Measurements from ENCODE around the gene SPP1.
"Not testable (repeated sequence)": the region's sequence is repeated elsewhere in the genome, so short reads cannot be mapped to it uniquely, and the experiment has no call there.

Gene SPP1

GRCh38 chr4:87939978-87940690, 35.4 kb upstream of the SPP1 start:
- H3K36me3 ChIP-seq (ENCODE audit: control insufficient read depth, insufficient read depth, low read length, severe bottlenecking), result no peaks in the 10 kb centered on the region
- no peak for DNase-seq (ENCODE audit: low read depth)
- no peaks in the 10 kb centered on the region for H3K9me3 ChIP-seq (ENCODE audit: control insufficient read depth, low read length)
- peaks cover 11% of the 10 kb centered on the region for H3K27me3 ChIP-seq (replicated peaks; ENCODE audit: control insufficient read depth, insufficient read depth, low read length)
- no peak overlapping the region for H3K9ac ChIP-seq (ENCODE audit: low read length)
- no peak overlapping the region for H3K4me3 ChIP-seq (ENCODE audit: low read length)
- no peaks in the 10 kb centered on the region for H3K4me1 ChIP-seq (ENCODE audit: control insufficient read depth, insufficient read depth, low read length)

DNA sequence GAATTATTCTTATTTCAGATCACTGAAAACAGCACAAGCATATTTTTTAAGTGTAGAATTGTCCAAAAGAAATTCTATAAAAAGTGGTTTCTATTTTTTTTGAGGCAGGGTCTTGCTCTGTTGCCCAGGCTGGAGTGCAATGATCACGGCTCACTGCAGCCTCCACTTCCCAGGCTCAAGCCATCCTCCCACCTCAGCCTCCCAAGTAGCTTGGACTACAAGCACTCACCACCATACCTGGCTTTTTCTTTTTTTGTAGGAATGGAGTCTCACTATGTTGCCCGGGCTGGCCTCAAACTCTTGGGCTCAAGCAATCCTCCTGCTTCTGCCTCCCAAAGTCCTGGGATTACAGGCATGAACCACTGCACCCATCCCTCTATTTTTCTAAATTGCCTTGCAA, 34.7 kb upstream of the SPP1 start:
- not testable (repeated sequence) for H3K9ac ChIP-seq (ENCODE audit: low read length); H3K4me1 ChIP-seq (ENCODE audit: control insufficient read depth, insufficient read depth, low read length); H3K4me3 ChIP-seq (ENCODE audit: low read length); H3K36me3 ChIP-seq (ENCODE audit: control insufficient read depth, insufficient read depth, low read length, severe bottlenecking); DNase-seq (ENCODE audit: low read depth); H3K9me3 ChIP-seq (ENCODE audit: control insufficient read depth, low read length)
- peaks cover 11% of the 10 kb centered on the region for H3K27me3 ChIP-seq (replicated peaks; ENCODE audit: control insufficient read depth, insufficient read depth, low read length)

DNA sequence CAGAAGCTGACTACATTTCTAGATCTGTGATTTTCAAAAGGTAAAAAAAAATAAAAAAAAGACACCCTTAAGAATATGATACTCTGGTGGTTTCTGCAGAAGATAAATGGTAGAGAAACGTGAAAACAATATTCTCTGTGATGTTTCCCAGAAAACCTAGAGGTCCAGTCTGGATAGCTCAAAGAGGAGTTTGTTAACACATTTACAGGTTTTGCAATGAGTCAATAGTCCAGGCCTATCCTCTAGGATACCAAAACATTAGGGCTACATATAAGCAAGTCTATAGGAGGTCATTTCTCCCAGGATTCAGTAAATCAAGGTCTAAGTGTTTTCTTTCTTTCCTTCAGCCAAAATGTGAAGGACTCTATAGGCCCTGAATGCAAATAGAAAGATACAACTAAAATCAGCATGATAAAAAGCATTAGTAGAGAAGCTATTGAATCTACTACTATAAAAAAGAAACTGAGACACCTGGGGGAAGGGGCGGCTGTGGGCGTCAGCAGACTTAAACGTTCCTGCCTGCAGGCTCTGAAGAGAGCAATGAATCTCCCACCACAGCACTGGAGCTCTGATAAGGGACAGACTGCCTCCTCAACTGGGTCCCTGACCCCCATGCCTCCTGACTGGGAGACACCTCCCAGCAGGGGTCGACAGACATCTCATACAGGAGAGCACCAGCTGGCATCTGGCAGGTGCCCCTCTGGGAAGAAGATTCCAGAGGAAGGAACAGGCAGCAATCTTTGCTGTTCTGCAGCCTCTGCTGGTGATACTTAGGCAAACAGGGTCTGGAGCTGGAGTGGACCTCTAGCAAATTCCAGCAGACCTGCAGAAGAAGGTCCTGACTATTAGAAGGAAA, 33.7 kb upstream of the SPP1 start:
- H3K27me3 ChIP-seq (replicated peaks; ENCODE audit: control insufficient read depth, insufficient read depth, low read length), result peaks cover 11% of the 10 kb centered on the region
- no peak overlapping the region for H3K9ac ChIP-seq (ENCODE audit: low read length)
- DNase-seq (ENCODE audit: low read depth), result no peak
- no peak overlapping the region for H3K4me3 ChIP-seq (ENCODE audit: low read length)
- no peaks in the 10 kb centered on the region for H3K4me1 ChIP-seq (ENCODE audit: control insufficient read depth, insufficient read depth, low read length)
- H3K9me3 ChIP-seq (ENCODE audit: control insufficient read depth, low read length), result no peaks in the 10 kb centered on the region
- H3K36me3 ChIP-seq (ENCODE audit: control insufficient read depth, insufficient read depth, low read length, severe bottlenecking), result no peaks in the 10 kb centered on the region

GRCh38 chr4:87943660-87944149, 31.8 kb upstream of the SPP1 start:
- Histone ChIP-seq H3K4me1 (ENCODE audit: control insufficient read depth, insufficient read depth, low read length) (no peaks in the 10 kb centered on the region), H3K9me3 (ENCODE audit: control insufficient read depth, low read length) (no peaks in the 10 kb centered on the region), H3K9ac (ENCODE audit: low read length) (no peak overlapping the region), H3K4me3 (ENCODE audit: low read length) (no peak overlapping the region), H3K27me3 (replicated peaks; ENCODE audit: control insufficient read depth, insufficient read depth, low read length) (no peaks in the 10 kb centered on the region), H3K36me3 (ENCODE audit: control insufficient read depth, insufficient read depth, low read length, severe bottlenecking) (no peaks in the 10 kb centered on the region)
- no peak for DNase-seq (ENCODE audit: low read depth)

- H3K27me3 ChIP-seq (replicated peaks; ENCODE audit: control insufficient read depth, insufficient read depth, low read length), result no peaks in the 10 kb centered on the region
- H3K4me3 ChIP-seq (ENCODE audit: low read length), result no peak overlapping the region
- no peaks in the 10 kb centered on the region for H3K9me3 ChIP-seq (ENCODE audit: control insufficient read depth, low read length)
- DNase-seq (ENCODE audit: low read depth), result no peak
- H3K9ac ChIP-seq (ENCODE audit: low read length), result no peak overlapping the region
- H3K4me1 ChIP-seq (ENCODE audit: control insufficient read depth, insufficient read depth, low read length), result no peaks in the 10 kb centered on the region
- H3K36me3 ChIP-seq (ENCODE audit: control insufficient read depth, insufficient read depth, low read length, severe bottlenecking), result no peaks in the 10 kb centered on the region
Observed at GRCh38 chr4:87944967-87945366, 30.5 kb upstream of the SPP1 start.

- Histone ChIP-seq H3K27me3 (replicated peaks; ENCODE audit: control insufficient read depth, insufficient read depth, low read length) (no peaks in the 10 kb centered on the region), H3K9ac (ENCODE audit: low read length) (no peak overlapping the region), H3K9me3 (ENCODE audit: control insufficient read depth, low read length) (no peaks in the 10 kb centered on the region), H3K4me3 (ENCODE audit: low read length) (no peak overlapping the region), H3K4me1 (ENCODE audit: control insufficient read depth, insufficient read depth, low read length) (no peaks in the 10 kb centered on the region), H3K36me3 (ENCODE audit: control insufficient read depth, insufficient read depth, low read length, severe bottlenecking) (no peaks in the 10 kb centered on the region)
- no peak for DNase-seq (ENCODE audit: low read depth)
Observed at GRCh38 chr4:87946766-87947165, 28.7 kb upstream of the SPP1 start.

DNA sequence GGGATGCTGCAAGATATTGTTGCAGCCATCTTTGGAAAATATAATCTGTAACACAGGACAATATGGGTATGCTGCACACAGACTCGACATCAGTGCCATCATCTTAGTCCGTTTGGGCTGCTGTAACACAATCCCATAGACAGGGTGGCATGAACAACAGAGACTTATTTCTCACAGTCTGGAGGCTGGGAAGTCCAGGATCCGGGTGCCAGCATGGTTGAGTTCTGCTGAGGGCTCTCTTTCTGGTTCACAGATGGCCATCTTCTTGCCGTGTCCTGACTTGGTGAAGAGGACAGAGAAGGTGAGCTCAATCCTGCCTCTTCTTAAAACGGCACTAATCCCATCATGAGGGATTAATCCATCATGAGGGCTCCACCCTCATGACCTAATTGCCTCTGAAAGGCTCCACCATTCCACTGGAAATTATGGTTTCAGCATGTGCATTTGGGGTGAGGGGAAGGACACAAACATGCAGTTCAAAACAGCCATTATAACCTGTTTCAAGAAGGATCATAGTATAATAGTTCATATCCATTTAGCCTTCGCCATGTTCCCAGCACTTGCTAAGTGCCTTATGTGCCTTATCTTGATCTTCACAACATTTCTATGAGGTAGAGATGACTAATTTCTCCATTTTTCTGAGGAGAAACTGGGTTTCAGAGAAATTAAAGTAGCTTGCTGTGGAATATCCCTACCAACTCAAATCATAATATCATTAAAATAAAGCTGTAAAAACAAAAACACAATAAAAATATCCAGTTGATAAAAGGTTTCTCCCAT, 27.9 kb upstream of the SPP1 start:
- Histone ChIP-seq H3K4me1 (ENCODE audit: control insufficient read depth, insufficient read depth, low read length) (no peaks in the 10 kb centered on the region), H3K9me3 (ENCODE audit: control insufficient read depth, low read length) (no peaks in the 10 kb centered on the region), H3K27me3 (replicated peaks; ENCODE audit: control insufficient read depth, insufficient read depth, low read length) (no peaks in the 10 kb centered on the region), H3K4me3 (ENCODE audit: low read length) (no peak overlapping the region), H3K36me3 (ENCODE audit: control insufficient read depth, insufficient read depth, low read length, severe bottlenecking) (no peaks in the 10 kb centered on the region), H3K9ac (ENCODE audit: low read length) (no peak overlapping the region)
- no peak for DNase-seq (ENCODE audit: low read depth)

DNA sequence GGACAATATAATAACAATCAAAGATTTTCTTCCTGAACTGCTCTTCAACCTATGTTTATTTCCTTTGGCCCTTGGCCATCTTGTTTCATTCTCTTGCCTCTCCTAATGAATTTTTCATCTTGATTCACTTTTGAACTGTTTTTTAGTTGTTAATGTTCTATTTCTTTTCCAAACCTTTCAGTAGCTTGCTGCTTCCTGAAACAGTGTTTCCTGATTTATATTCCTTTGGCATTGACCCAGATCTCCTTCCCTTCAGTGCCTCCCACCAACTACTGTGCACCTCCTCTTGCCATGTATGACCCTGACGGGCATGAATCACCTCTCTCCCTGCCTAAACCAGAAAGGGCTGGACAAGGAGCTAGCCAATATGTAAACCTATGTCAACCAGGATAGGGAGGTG, 25.6 kb upstream of the SPP1 start:
- Histone ChIP-seq H3K4me3 (ENCODE audit: low read length) (no peak overlapping the region), H3K36me3 (ENCODE audit: control insufficient read depth, insufficient read depth, low read length, severe bottlenecking) (no peaks in the 10 kb centered on the region), H3K27me3 (replicated peaks; ENCODE audit: control insufficient read depth, insufficient read depth, low read length) (no peaks in the 10 kb centered on the region), H3K9ac (ENCODE audit: low read length) (no peak overlapping the region), H3K4me1 (ENCODE audit: control insufficient read depth, insufficient read depth, low read length) (no peaks in the 10 kb centered on the region), H3K9me3 (ENCODE audit: control insufficient read depth, low read length) (no peaks in the 10 kb centered on the region)
- DNase-seq (ENCODE audit: low read depth), result peak; percentile 34

DNA sequence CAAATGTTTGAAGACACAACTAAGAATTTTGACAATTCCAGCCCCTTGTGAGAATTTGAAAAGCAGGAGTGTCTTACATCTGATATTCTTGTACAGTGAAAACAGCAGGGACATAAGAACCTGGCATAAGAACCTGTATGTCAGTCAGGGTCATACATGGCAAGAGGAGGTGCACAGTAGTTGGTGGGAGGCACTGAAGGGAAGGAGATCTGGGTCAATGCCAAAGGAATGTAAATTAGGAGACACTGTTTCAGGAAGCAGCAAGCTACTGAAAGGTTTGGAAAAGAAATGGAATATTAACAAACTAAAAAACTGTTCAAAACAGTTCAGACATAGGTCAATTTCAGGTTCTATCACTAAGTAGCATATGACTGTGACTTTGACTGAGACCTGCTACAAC, 25.0 kb upstream of the SPP1 start:
- DNase-seq (ENCODE audit: low read depth), result no peak
- no peaks in the 10 kb centered on the region for H3K4me1 ChIP-seq (ENCODE audit: control insufficient read depth, insufficient read depth, low read length)
- no peaks in the 10 kb centered on the region for H3K36me3 ChIP-seq (ENCODE audit: control insufficient read depth, insufficient read depth, low read length, severe bottlenecking)
- H3K27me3 ChIP-seq (replicated peaks; ENCODE audit: control insufficient read depth, insufficient read depth, low read length), result no peaks in the 10 kb centered on the region
- H3K9ac ChIP-seq (ENCODE audit: low read length), result no peak overlapping the region
- no peak overlapping the region for H3K4me3 ChIP-seq (ENCODE audit: low read length)
- H3K9me3 ChIP-seq (ENCODE audit: control insufficient read depth, low read length), result no peaks in the 10 kb centered on the region

GRCh38 chr4:87950936-87951511, 24.5 kb upstream of the SPP1 start:
- Histone ChIP-seq H3K9ac (ENCODE audit: low read length) (no peak overlapping the region), H3K36me3 (ENCODE audit: control insufficient read depth, insufficient read depth, low read length, severe bottlenecking) (no peaks in the 10 kb centered on the region), H3K4me1 (ENCODE audit: control insufficient read depth, insufficient read depth, low read length) (no peaks in the 10 kb centered on the region), H3K4me3 (ENCODE audit: low read length) (no peak overlapping the region), H3K27me3 (replicated peaks; ENCODE audit: control insufficient read depth, insufficient read depth, low read length) (no peaks in the 10 kb centered on the region), H3K9me3 (ENCODE audit: control insufficient read depth, low read length) (no peaks in the 10 kb centered on the region)
- no peak for DNase-seq (ENCODE audit: low read depth)

- no peaks in the 10 kb centered on the region for H3K9me3 ChIP-seq (ENCODE audit: control insufficient read depth, low read length)
- H3K27me3 ChIP-seq (replicated peaks; ENCODE audit: control insufficient read depth, insufficient read depth, low read length), result no peaks in the 10 kb centered on the region
- no peaks in the 10 kb centered on the region for H3K36me3 ChIP-seq (ENCODE audit: control insufficient read depth, insufficient read depth, low read length, severe bottlenecking)
- no peak overlapping the region for H3K9ac ChIP-seq (ENCODE audit: low read length)
- no peak overlapping the region for H3K4me3 ChIP-seq (ENCODE audit: low read length)
- H3K4me1 ChIP-seq (ENCODE audit: control insufficient read depth, insufficient read depth, low read length), result no peaks in the 10 kb centered on the region
- DNase-seq (ENCODE audit: low read depth), result no peak
Observed at GRCh38 chr4:87953826-87954225, 21.7 kb upstream of the SPP1 start.
